ENCODE measurements around the gene TUNAR. TPM values are rescaled to one million over a fixed set of nuclear protein-coding genes. Genes with fewer than 3 reads are reported as not detected.

The TUNAR gene
- total RNA-seq, 4 donors from 2014 or later: not detected

DNA sequence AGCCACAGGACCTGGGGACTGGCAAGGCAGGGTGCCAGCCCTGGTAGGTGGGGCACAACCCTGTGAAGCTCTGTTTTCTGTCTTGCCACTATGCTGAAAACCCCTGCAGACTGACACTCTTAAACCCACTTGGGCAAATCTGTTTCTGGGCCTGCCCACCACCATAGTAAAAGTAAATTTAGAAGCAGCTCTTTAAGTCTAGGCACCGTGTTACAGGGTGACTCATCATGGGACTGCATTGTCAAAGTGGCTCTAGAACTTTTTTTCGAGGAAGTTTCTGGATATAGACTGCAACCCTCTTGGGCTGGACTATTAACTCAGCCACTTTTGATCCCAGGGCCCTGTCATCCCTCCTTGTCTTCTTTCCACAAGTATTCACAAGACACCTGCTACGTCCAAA, 7.7 kb downstream of the TUNAR start:
- H3K36me3 ChIP-seq: no peaks in the 10 kb centered on the region
- no peak for TF ChIP-seq POLR2A (IDR thresholded peaks at IDR 0.05)
- TF ChIP-seq, protein P1, sequence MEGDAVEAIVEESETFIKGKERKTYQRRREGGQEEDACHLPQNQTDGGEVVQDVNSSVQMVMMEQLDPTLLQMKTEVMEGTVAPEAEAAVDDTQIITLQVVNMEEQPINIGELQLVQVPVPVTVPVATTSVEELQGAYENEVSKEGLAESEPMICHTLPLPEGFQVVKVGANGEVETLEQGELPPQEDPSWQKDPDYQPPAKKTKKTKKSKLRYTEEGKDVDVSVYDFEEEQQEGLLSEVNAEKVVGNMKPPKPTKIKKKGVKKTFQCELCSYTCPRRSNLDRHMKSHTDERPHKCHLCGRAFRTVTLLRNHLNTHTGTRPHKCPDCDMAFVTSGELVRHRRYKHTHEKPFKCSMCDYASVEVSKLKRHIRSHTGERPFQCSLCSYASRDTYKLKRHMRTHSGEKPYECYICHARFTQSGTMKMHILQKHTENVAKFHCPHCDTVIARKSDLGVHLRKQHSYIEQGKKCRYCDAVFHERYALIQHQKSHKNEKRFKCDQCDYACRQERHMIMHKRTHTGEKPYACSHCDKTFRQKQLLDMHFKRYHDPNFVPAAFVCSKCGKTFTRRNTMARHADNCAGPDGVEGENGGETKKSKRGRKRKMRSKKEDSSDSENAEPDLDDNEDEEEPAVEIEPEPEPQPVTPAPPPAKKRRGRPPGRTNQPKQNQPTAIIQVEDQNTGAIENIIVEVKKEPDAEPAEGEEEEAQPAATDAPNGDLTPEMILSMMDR (IDR thresholded peaks at IDR 0.05): no peak
- WGBS, 2 donors: 43 to 55% methylated on average over 3 of the region's 3 CpGs
- no peak for DNase-seq
- H3K27ac ChIP-seq: no peak overlapping the region
- no peaks in the 10 kb centered on the region for H3K4me1 ChIP-seq
- peaks cover 0 to 74% (median 0%) of the 10 kb centered on the region in 4 donors for H3K27me3 ChIP-seq
- intact Hi-C loops (cut with DNase I): no loop called here
- H3K9me3 ChIP-seq: no peaks in the 10 kb centered on the region
- H3K4me3 ChIP-seq: no peak overlapping the region

DNA sequence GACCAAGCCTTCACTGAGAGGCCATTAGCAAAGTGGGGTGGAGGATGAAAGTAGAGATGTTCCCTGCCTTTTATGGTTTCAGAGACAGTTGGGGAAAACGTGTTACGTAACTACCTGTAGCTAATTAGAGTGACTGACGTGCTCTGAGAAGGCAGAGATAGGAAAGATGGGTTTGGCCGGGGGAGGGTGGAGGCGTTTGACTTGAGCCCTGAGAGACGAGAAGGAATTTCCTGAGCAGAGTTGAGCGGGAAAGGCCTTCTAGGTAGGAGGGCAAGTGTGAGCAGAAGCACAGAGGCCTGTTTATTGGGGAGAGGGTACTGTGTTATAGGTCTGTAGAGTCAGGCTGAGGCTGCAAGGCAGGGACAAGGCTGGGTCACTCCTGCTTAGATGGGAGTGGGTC, 8.6 kb downstream of the TUNAR start:
- 44 to 53% methylated on average over 7 of the region's 7 CpGs for WGBS, 2 donors
- Histone ChIP-seq H3K27me3 (peaks cover 0 to 65% (median 0%) of the 10 kb centered on the region in 4 donors), H3K9me3 (no peaks in the 10 kb centered on the region), H3K4me3 (no peak overlapping the region), H3K36me3 (no peaks in the 10 kb centered on the region), H3K4me1 (no peaks in the 10 kb centered on the region), H3K27ac (no peak overlapping the region)
- intact Hi-C loops (cut with DNase I): no loop called here
- no peak for TF ChIP-seq POLR2A (IDR thresholded peaks at IDR 0.05)
- TF ChIP-seq, protein P1 (IDR thresholded peaks at IDR 0.05): no peak
- no peak for DNase-seq

DNA sequence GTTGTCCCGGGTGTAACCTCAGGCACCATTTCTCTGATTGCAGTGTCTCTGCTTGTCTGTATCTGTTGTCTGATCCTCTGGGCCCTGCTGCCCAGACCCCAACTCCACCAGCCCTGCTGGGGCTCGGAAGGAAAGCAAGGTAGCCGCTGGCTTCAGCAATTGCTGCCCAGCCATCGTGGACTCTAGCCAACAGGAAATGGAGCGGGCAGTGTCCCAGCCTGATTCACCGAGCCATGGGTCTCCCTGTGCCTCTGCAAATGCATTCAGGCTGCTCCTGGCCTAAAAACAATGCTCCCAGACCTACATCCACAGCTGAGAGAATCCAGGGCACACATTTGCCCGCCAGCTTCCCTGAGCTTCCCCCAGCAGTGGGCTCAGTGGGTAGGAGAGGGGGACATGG, 9.2 kb downstream of the TUNAR start:
- TF ChIP-seq, protein P1 (IDR thresholded peaks at IDR 0.05): no peak
- TF ChIP-seq POLR2A (IDR thresholded peaks at IDR 0.05): no peak
- intact Hi-C loops (cut with DNase I): no loop called here
- H3K9me3 ChIP-seq: no peaks in the 10 kb centered on the region
- H3K27me3 ChIP-seq: peaks cover 0 to 59% (median 0%) of the 10 kb centered on the region in 4 donors
- H3K4me3 ChIP-seq: no peak overlapping the region
- no peak overlapping the region for H3K27ac ChIP-seq
- 63 to 71% methylated on average over 1 to 5 of the region's 7 CpGs for WGBS, 2 donors
- no peak for DNase-seq
- no peaks in the 10 kb centered on the region for H3K4me1 ChIP-seq
- no peaks in the 10 kb centered on the region for H3K36me3 ChIP-seq

DNA sequence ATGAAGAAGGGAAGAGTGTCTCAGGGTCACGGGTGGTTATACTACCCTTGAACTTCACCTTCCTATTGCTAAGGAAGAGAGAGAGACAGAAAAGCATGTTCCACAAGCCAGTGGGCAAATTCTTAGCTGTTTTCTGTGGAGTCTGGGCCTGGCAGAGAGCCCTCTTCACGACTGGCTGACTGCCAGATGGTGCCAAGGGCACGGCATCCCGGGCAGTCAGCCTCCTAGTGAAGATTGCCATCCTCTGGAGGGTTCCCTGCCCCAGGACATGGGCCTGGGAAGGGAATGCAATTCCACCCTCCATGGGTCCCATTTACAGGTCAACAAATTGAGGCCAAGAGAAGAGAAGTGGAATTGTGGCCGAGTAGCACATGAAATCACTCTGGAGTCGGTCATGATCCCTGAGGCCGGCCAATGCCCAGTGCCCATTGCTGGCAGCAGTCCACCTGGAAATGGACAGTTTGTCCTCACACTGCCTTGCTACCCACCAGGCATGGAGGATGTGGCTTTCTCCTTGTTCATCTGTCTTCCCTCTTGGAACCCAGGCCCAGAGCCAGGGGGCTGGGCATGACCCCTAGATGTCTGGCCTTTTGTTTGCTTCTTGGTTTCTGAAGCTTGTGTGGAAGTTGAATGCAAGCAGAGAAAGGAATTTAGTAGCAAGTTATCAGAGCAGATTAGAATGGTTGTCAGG, 9.9 kb downstream of the TUNAR start:
- H3K4me3 ChIP-seq: no peak overlapping the region
- DNase-seq: no peak
- peaks cover 0 to 53% (median 0%) of the 10 kb centered on the region in 4 donors for H3K27me3 ChIP-seq
- TF ChIP-seq, protein P1 (IDR thresholded peaks at IDR 0.05): no peak
- H3K27ac ChIP-seq: no peak overlapping the region
- H3K9me3 ChIP-seq: no peaks in the 10 kb centered on the region
- WGBS, 2 donors: 43 to 48% methylated on average over 1 to 7 of the region's 7 CpGs
- H3K36me3 ChIP-seq: no peaks in the 10 kb centered on the region
- intact Hi-C loops (cut with DNase I): no loop called here
- H3K4me1 ChIP-seq: no peaks in the 10 kb centered on the region

DNA sequence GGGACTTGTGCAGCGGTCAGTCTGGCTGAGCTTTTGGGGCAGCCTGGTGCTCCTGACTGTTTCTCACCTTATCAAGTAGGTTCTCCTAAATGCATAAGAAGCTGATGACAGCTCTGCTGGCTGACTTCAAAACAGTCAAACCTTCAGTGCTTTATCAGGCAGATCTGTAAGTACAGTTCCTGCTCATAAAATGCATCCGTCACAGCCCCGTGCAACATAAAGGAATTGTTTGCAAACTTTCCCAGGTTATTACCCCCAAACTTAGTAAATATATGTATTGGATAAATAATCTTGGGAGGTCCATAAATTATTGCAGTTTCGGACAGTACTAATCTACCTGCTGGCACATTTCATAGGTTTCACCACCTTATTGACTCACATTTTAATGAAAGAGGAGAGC, 10.7 kb downstream of the TUNAR start:
- 72 to 76% methylated on average over 4 of the region's 4 CpGs for WGBS, 2 donors
- Histone ChIP-seq H3K4me3 (no peak overlapping the region), H3K27ac (no peak overlapping the region), H3K4me1 (no peaks in the 10 kb centered on the region), H3K9me3 (no peaks in the 10 kb centered on the region), H3K36me3 (no peaks in the 10 kb centered on the region), H3K27me3 (peaks cover 0 to 48% (median 0%) of the 10 kb centered on the region in 4 donors)
- TF ChIP-seq POLR2A (IDR thresholded peaks at IDR 0.05): no peak
- TF ChIP-seq, protein P1 (IDR thresholded peaks at IDR 0.05): no peak
- intact Hi-C loops (cut with DNase I): no loop called here
- no peak for DNase-seq
